ENCODE measurements around the gene IP6K1. TPM values are rescaled to one million over a fixed set of nuclear protein-coding genes. Genes with fewer than 3 reads are reported as not detected.
"Not testable (repeated sequence)": the region's sequence is repeated elsewhere in the genome, so short reads cannot be mapped to it uniquely, and the experiment has no call there.

The IP6K1 gene
- total RNA-seq, 3 donors from 2014 or later = 24.8 to 45.9 (median 45.8) TPM

GRCh38 chr3:49702672-49703071 is 83.7 kb downstream of the IP6K1 start:
- no peak for DNase-seq (ENCODE audit: low spot score in 2 of 2)
- Histone ChIP-seq H3K9me3 (no peaks in the 10 kb centered on the region), H3K27me3 (no peaks in the 10 kb centered on the region), H3K4me3 (no peak overlapping the region), H3K36me3 (no peaks in the 10 kb centered on the region), H3K4me1 (no peaks in the 10 kb centered on the region), H3K27ac (no peak overlapping the region)
- TF ChIP-seq POLR2AphosphoS5 (IDR thresholded peaks at IDR 0.05) (no peak), POLR2A (IDR thresholded peaks at IDR 0.05) (no peak), CTCF (IDR thresholded peaks at IDR 0.05) (no peak)
- intact Hi-C loops (cut with DNase I; ENCODE audit: low total_unique reads) = no loop called here

- no peak for DNase-seq (ENCODE audit: low spot score in 2 of 2)
- no peaks in the 10 kb centered on the region for H3K4me1 ChIP-seq
- H3K27ac ChIP-seq = no peak overlapping the region
- no peaks in the 10 kb centered on the region for H3K27me3 ChIP-seq
- TF ChIP-seq CTCF (IDR thresholded peaks at IDR 0.05) (no peak), POLR2AphosphoS5 (IDR thresholded peaks at IDR 0.05) (no peak), POLR2A (IDR thresholded peaks at IDR 0.05) (no peak)
- intact Hi-C loops (cut with DNase I; ENCODE audit: low total_unique reads) = no loop called here
- no peaks in the 10 kb centered on the region for H3K9me3 ChIP-seq
- H3K36me3 ChIP-seq = no peaks in the 10 kb centered on the region
- no peak overlapping the region for H3K4me3 ChIP-seq
Observed at GRCh38 chr3:49701388-49702077, 84.8 kb downstream of the IP6K1 start.

GRCh38 chr3:49700453-49701128 is 85.8 kb downstream of the IP6K1 start:
- no peaks in the 10 kb centered on the region for H3K27me3 ChIP-seq
- TF ChIP-seq POLR2AphosphoS5 (IDR thresholded peaks at IDR 0.05) = no peak
- no peak for TF ChIP-seq CTCF (IDR thresholded peaks at IDR 0.05)
- no peak for TF ChIP-seq POLR2A (IDR thresholded peaks at IDR 0.05)
- no peak overlapping the region for H3K4me3 ChIP-seq
- DNase-seq (ENCODE audit: low spot score in 2 of 2) = no peak
- no peak overlapping the region for H3K27ac ChIP-seq
- intact Hi-C loops (cut with DNase I; ENCODE audit: low total_unique reads) = no loop called here
- no peaks in the 10 kb centered on the region for H3K36me3 ChIP-seq
- no peaks in the 10 kb centered on the region for H3K4me1 ChIP-seq
- no peaks in the 10 kb centered on the region for H3K9me3 ChIP-seq

GRCh38 chr3:49700014-49700413 is 86.3 kb downstream of the IP6K1 start:
- no peaks in the 10 kb centered on the region for H3K36me3 ChIP-seq
- no peaks in the 10 kb centered on the region for H3K4me1 ChIP-seq
- TF ChIP-seq CTCF (IDR thresholded peaks at IDR 0.05) (no peak), POLR2A (IDR thresholded peaks at IDR 0.05) (no peak), POLR2AphosphoS5 (IDR thresholded peaks at IDR 0.05) (no peak)
- no peak overlapping the region for H3K27ac ChIP-seq
- H3K27me3 ChIP-seq = no peaks in the 10 kb centered on the region
- intact Hi-C loops (cut with DNase I; ENCODE audit: low total_unique reads) = no loop called here
- no peaks in the 10 kb centered on the region for H3K9me3 ChIP-seq
- H3K4me3 ChIP-seq = no peak overlapping the region
- DNase-seq (ENCODE audit: low spot score in 2 of 2) = no peak

GRCh38 chr3:49699281-49699979 is 86.9 kb downstream of the IP6K1 start:
- H3K27me3 ChIP-seq = no peaks in the 10 kb centered on the region
- no peaks in the 10 kb centered on the region for H3K4me1 ChIP-seq
- no peaks in the 10 kb centered on the region for H3K36me3 ChIP-seq
- TF ChIP-seq CTCF (IDR thresholded peaks at IDR 0.05) = no peak
- TF ChIP-seq POLR2AphosphoS5 (IDR thresholded peaks at IDR 0.05) = no peak
- TF ChIP-seq POLR2A (IDR thresholded peaks at IDR 0.05) = no peak
- H3K27ac ChIP-seq = no peak overlapping the region
- DNase-seq (ENCODE audit: low spot score in 2 of 2) = no peak
- no peaks in the 10 kb centered on the region for H3K9me3 ChIP-seq
- intact Hi-C loops (cut with DNase I; ENCODE audit: low total_unique reads) = no loop called here
- no peak overlapping the region for H3K4me3 ChIP-seq

- H3K27me3 ChIP-seq; DNase-seq (ENCODE audit: low spot score in 2 of 2); H3K4me1 ChIP-seq; intact Hi-C loops (cut with DNase I; ENCODE audit: low total_unique reads); H3K4me3 ChIP-seq; H3K36me3 ChIP-seq; H3K9me3 ChIP-seq; H3K27ac ChIP-seq: not testable (repeated sequence)
Observed at GRCh38 chr3:49695350-49696015, 90.9 kb downstream of the IP6K1 start.

- H3K9me3 ChIP-seq; H3K4me3 ChIP-seq; H3K4me1 ChIP-seq; H3K36me3 ChIP-seq; intact Hi-C loops (cut with DNase I; ENCODE audit: low total_unique reads); H3K27me3 ChIP-seq; DNase-seq (ENCODE audit: low spot score in 2 of 2); H3K27ac ChIP-seq: not testable (repeated sequence)
Observed at GRCh38 chr3:49694409-49695070, 91.8 kb downstream of the IP6K1 start.

Data from breast epithelium (tissue), 4 donors.